Measurements from ENCODE around the gene TLDC2. TPM values are rescaled to one million over a fixed set of nuclear protein-coding genes. Genes with fewer than 3 reads are reported as not detected.
A peak's percentile ranks its signal among the peaks of the same experiment; 100 is the strongest.
"Not testable (repeated sequence)": the region's sequence is repeated elsewhere in the genome, so short reads cannot be mapped to it uniquely, and the experiment has no call there.

The TLDC2 gene
- total RNA-seq, 1 donor from 2014 or later, result not detected

DNA sequence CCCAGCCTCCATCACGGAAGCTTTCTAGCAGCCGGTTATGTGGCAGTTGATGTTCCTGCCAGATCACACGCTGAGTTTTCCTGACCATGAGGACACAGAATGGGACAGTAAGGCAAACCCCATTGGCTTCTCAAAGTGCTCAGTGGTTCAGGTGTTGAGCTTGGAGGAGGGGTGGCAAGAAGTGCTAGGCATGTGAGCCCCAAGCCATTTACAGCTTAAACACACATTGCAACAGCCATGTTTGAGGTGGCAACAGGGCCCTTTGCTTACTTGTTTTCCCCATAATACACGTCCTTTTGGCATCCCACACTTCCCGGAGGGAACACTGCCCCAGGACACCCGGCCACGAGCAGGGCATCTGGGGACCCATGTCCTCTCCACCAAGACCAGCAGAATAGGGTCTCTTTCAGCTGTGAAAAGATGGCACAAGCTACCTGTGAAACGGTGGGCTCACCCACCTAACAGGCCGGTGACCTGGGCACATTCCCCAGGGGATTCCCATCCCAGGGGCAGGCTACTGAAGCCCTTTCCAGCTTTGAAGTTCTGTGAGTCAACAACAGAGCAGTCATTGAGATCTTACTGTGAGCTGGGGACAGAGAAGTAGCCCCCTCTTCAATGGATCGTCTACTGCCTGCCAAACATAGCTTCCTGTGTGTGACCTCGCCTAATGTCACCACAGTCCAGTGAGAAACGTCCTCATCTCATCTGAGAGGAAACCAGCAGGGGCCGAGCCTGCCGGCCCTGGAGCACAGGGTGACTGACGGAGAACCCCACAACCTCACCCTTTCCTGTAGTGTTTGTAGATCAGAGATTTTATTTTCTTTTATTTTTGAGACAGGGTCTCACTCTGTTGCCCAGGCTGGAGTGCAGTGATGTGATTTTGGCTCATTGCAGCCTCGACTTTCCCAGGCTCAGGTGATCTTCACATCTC, 4.0 kb upstream of the TLDC2 start:
- DNase-seq (ENCODE audit: low spot score in 2 of 2), result no peak
- H3K27ac ChIP-seq, result no peak overlapping the region
- H3K4me1 ChIP-seq, result no peaks in the 10 kb centered on the region
- TF ChIP-seq, protein P1, sequence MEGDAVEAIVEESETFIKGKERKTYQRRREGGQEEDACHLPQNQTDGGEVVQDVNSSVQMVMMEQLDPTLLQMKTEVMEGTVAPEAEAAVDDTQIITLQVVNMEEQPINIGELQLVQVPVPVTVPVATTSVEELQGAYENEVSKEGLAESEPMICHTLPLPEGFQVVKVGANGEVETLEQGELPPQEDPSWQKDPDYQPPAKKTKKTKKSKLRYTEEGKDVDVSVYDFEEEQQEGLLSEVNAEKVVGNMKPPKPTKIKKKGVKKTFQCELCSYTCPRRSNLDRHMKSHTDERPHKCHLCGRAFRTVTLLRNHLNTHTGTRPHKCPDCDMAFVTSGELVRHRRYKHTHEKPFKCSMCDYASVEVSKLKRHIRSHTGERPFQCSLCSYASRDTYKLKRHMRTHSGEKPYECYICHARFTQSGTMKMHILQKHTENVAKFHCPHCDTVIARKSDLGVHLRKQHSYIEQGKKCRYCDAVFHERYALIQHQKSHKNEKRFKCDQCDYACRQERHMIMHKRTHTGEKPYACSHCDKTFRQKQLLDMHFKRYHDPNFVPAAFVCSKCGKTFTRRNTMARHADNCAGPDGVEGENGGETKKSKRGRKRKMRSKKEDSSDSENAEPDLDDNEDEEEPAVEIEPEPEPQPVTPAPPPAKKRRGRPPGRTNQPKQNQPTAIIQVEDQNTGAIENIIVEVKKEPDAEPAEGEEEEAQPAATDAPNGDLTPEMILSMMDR (IDR thresholded peaks at IDR 0.05), result no peak
- intact Hi-C loops (cut with DNase I), result no loop called here
- H3K27me3 ChIP-seq, result no peaks in the 10 kb centered on the region
- no peak overlapping the region for H3K4me3 ChIP-seq
- no peaks in the 10 kb centered on the region for H3K9me3 ChIP-seq
- H3K36me3 ChIP-seq, result no peaks in the 10 kb centered on the region

DNA sequence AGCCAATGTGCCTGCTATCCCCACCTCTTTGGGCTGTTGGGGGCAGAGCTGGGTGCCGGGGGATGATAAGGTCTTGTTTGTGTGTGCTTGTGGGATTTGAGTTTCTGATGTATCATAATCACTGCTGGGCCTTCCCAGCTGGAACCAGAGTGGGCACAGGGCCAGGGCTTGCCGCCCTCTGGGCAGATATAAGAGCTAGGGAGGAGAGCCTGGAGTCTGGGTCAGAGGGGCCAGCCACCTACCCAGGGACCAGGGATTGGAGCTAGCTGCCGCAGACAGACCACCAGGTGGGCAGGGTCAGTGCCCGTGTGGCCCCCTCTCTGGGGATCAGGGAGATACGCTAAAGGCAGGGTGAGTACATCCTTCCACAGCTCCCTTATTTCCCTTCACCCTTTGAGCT, 3.1 kb upstream of the TLDC2 start:
- intact Hi-C loops (cut with DNase I), result no loop called here
- Histone ChIP-seq H3K9me3 (no peaks in the 10 kb centered on the region), H3K4me3 (no peak overlapping the region), H3K4me1 (no peaks in the 10 kb centered on the region), H3K27me3 (no peaks in the 10 kb centered on the region), H3K27ac (no peak overlapping the region), H3K36me3 (no peaks in the 10 kb centered on the region)
- TF ChIP-seq, protein P1 (IDR thresholded peaks at IDR 0.05), result no peak
- no peak for DNase-seq (ENCODE audit: low spot score in 2 of 2)

DNA sequence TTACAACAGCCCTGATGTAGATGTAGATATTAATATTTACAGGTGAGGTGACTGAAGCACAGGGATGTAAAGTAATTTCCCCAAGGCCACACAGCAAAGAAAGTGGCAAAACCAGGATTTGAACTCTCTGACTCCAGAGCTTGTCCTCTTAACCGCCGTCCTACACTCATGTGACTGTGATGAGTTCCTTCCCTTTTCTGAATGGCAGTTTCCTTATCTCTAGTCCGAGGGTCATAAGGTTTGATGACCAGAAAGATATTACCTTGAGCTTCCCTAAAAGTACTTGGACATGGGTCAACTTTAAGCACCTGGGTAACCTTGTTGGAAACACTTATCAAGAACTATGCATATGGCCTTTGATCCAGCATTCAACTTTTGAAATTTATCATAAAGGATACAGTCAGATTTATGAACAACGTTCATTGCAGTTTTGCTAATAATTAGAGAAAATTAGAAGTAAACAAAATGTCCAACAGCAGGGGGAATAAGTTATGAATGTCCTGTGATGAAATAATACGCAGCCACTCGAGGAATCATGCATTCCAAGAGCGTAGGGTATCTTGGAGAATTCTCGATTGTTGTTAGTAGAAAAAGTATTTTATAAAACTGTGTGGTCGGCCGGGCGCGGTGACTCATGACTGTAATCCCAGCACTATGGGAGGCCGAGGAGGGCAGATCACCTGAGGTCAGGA, 2.3 kb upstream of the TLDC2 start:
- no peaks in the 10 kb centered on the region for H3K9me3 ChIP-seq

DNA sequence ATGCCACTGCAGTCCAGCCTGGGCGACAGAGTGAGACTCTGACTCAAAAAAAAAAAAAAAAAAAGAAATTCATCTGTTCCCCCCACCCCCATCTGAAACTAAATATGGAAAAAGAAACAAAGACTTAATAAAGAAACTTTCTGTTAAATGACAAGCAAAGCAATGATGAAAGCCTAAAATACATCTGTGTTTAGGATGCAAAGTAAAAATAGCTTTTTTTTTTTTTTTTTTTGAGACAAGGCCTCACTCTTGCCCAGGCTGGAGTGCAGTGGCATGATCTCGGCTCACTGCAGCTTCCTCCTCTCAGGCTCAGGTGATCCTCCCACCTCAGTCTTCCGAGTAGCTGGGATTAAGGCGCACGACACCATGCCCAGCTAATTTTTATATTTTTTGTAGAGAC, 845 bp upstream of the TLDC2 start:
- H3K36me3 ChIP-seq; DNase-seq (ENCODE audit: low spot score in 2 of 2); H3K9me3 ChIP-seq; H3K27me3 ChIP-seq; intact Hi-C loops (cut with DNase I); H3K4me3 ChIP-seq; H3K4me1 ChIP-seq: not testable (repeated sequence)
- peak overlapping the region; percentile 53 to 65 for H3K27ac ChIP-seq

More for the DNA sequence above, 2.3 kb upstream of the TLDC2 start:
- TF ChIP-seq, protein P1 (IDR thresholded peaks at IDR 0.05), result no peak
- Histone ChIP-seq H3K36me3 (no peaks in the 10 kb centered on the region), H3K4me3 (no peak overlapping the region), H3K27ac (no peak overlapping the region), H3K27me3 (no peaks in the 10 kb centered on the region), H3K4me1 (no peaks in the 10 kb centered on the region)
- intact Hi-C loops (cut with DNase I), result no loop called here
- no peak for DNase-seq (ENCODE audit: low spot score in 2 of 2)

DNA sequence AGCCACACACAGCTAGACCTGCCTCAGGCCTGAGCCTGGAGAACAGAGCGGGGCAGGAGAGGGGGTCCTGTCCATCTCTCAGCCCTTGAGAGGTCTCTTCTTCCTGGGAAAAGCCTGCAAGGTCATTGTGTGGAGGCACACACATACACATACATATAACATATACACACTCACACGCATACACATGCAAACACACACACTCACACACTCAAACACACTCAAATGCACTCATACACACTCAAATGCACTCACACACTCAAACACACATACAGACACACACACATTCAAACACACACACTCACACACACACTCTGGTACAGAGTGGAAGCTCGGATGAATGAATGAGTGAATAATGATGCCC, 515 bp downstream of the TLDC2 start:
- Histone ChIP-seq H3K4me3 (no peak overlapping the region), H3K27me3 (no peaks in the 10 kb centered on the region), H3K27ac (no peak overlapping the region), H3K9me3 (no peaks in the 10 kb centered on the region), H3K4me1 (no peaks in the 10 kb centered on the region), H3K36me3 (no peaks in the 10 kb centered on the region)
- DNase-seq (ENCODE audit: low spot score in 2 of 2), result no peak
- intact Hi-C loops (cut with DNase I), result no loop called here
- TF ChIP-seq, protein P1 (IDR thresholded peaks at IDR 0.05), result no peak

DNA sequence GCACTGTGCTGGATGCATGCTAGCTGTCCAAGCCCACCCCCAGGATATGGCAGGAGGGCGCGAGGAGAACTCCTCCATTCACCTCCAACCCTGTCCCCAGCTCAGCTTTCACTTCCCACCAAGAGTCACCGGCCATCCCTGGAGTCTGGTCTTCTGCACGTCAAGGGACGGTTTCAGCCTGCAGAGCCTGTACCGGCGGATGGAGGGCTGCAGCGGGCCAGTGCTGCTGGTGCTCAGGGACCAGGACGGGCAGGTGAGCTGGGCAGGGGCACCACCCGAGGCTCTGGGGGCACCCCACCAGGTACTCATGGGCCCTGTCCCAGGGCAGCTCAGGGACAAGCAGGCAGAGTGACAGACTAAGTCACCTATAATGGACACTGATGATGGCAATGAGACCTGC, 3.0 kb downstream of the TLDC2 start:
- Histone ChIP-seq H3K4me1 (no peaks in the 10 kb centered on the region), H3K27me3 (no peaks in the 10 kb centered on the region), H3K36me3 (no peaks in the 10 kb centered on the region), H3K9me3 (no peaks in the 10 kb centered on the region), H3K27ac (no peak overlapping the region), H3K4me3 (no peak overlapping the region)
- DNase-seq (ENCODE audit: low spot score in 2 of 2), result no peak
- intact Hi-C loops (cut with DNase I), result no loop called here
- TF ChIP-seq, protein P1 (IDR thresholded peaks at IDR 0.05), result no peak
